ENCODE data around the gene ALDH5A1.

ALDH5A1 gene

GRCh38 chr6:24469811-24470210, 25.0 kb upstream of the ALDH5A1 start:
- TF ChIP-seq, protein P1, sequence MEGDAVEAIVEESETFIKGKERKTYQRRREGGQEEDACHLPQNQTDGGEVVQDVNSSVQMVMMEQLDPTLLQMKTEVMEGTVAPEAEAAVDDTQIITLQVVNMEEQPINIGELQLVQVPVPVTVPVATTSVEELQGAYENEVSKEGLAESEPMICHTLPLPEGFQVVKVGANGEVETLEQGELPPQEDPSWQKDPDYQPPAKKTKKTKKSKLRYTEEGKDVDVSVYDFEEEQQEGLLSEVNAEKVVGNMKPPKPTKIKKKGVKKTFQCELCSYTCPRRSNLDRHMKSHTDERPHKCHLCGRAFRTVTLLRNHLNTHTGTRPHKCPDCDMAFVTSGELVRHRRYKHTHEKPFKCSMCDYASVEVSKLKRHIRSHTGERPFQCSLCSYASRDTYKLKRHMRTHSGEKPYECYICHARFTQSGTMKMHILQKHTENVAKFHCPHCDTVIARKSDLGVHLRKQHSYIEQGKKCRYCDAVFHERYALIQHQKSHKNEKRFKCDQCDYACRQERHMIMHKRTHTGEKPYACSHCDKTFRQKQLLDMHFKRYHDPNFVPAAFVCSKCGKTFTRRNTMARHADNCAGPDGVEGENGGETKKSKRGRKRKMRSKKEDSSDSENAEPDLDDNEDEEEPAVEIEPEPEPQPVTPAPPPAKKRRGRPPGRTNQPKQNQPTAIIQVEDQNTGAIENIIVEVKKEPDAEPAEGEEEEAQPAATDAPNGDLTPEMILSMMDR (conservative IDR thresholded peaks at IDR 0.05), result no peak

DNA sequence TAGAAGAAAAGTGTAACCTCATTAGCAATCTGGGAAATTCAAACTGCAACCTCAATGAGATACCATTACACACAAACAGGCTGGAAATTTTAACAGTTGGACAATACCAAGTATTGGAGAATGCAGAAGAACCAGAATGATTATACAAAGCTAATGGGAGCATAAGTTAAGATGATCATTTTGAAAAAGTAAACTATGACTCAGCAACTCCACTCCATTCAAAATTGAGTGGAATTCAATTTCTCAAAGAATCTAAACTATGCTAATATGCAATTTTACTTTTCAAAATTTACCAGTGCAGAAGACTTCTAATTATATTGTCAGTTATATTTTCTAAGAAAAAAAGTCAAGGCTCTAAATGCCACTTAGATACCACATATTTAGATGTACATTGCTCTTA, 22.6 kb upstream of the ALDH5A1 start:
- TF ChIP-seq, protein P1 (conservative IDR thresholded peaks at IDR 0.05), result no peak

More at GRCh38 chr6:24469811-24470210, 25.0 kb upstream of the ALDH5A1 start:
- no peak overlapping the region for H3K27ac ChIP-seq

DNA sequence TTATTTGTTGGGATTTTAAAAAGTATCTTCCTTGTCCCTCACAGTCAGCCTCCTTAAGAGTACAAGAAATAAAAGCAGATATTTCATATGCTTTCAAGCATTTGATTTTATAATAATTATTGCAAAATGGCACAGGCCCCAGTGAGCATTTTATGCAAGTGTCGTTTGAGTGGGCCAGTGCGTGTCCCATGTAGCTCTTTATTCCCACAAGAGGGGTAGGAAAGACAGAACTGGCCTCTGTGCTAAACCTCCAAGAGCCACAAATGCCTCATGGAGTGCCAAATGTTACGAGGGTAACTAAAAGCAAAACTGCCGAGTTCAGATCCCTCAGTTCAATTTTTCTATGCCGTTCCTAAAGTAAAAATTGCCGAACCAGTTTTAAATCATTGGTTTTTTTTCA, 18.1 kb upstream of the ALDH5A1 start:
- TF ChIP-seq, protein P1 (conservative IDR thresholded peaks at IDR 0.05), result no peak

More for the DNA sequence above, 22.6 kb upstream of the ALDH5A1 start:
- no peak overlapping the region for H3K27ac ChIP-seq

GRCh38 chr6:24477070-24477469, 17.7 kb upstream of the ALDH5A1 start:
- no peak overlapping the region for H3K27ac ChIP-seq
- TF ChIP-seq, protein P1 (conservative IDR thresholded peaks at IDR 0.05), result no peak

More for the DNA sequence above, 18.1 kb upstream of the ALDH5A1 start:
- H3K27ac ChIP-seq, result no peak overlapping the region

DNA sequence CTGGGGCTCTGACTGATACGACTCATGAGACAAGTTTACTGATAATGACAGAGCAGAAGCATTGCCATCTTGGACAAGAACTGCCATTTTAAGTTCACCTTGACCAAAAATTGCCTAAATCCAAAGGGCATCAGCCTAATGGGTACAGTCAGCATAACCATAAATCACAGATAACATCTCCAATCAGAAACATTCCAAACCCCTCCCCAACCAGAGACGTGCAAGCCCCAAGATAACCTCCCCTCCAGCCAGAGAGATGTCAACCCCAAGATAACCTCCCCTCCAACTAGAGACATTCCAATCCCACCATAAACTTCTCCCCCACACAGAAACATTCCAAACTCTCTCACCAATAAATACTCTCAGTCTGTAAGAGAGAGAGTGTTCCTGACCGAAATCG, 15.9 kb upstream of the ALDH5A1 start:
- TF ChIP-seq, protein P1 (conservative IDR thresholded peaks at IDR 0.05), result no peak
- no peak overlapping the region for H3K27ac ChIP-seq

DNA sequence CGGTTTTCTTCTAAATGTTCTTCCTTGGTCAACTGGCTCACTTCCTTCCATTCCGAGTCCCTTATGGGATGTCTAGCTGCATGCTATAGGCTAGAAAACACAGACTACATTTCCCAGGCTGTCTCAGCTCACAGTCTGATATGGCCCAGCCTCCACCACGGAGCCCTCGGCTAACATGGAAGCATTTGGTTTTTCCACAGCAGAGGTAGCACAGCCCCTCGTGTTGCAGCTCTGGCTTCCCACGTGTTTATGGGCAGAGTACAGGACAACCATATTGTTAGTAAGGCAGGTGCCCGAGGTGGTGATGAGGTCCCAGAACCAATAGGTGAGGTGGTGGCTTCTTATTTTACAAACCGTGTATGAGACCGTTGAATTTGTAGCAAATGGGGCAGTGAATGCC, 14.1 kb upstream of the ALDH5A1 start:
- TF ChIP-seq, protein P1 (conservative IDR thresholded peaks at IDR 0.05), result no peak
- no peak overlapping the region for H3K27ac ChIP-seq

- TF ChIP-seq, protein P1 (conservative IDR thresholded peaks at IDR 0.05), result no peak
- no peak overlapping the region for H3K27ac ChIP-seq
These were observed 13.3 kb upstream of the ALDH5A1 start for GRCh38 chr6:24481449-24481848.

Data from VCaP (cell line).